ENCODE results near the gene VWCE.

Gene VWCE

DNA sequence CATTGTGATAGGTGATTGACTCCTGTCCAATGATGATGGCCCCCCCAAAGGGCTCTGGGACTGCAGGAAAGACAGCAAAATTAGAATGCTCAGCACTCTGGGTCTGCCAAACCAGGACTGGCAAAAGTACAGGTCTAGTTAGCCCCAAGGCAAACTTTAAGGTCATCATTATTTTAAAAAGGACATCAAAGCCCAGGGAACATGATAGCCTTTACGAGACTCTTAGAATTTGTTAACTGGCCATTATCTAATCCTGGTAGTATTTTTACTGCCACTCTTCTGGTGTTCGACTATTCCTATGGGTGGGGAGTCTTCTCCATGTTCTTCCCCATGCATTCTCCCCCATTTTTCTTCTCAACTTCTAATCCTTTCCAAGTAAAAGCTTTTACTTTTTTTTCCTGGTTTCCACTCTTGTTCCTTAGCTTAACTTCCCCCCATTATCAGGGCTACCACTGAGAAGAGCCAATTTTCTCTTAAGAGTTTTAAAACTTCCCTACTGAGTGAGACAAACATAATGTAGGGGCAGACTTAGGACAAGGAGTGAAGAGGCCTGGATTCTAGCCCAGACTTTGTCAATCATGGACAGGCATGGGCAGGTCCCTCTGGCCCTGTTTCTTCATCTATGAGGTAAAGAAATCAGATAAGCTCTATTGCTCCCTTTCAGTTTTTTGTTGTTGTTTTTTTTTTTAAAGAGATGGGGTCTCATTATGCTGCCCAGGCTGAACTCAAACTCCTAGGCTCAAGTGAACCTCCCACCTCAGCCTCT, 30.7 kb upstream of the VWCE start (continued):
- TF ChIP-seq, protein P1, sequence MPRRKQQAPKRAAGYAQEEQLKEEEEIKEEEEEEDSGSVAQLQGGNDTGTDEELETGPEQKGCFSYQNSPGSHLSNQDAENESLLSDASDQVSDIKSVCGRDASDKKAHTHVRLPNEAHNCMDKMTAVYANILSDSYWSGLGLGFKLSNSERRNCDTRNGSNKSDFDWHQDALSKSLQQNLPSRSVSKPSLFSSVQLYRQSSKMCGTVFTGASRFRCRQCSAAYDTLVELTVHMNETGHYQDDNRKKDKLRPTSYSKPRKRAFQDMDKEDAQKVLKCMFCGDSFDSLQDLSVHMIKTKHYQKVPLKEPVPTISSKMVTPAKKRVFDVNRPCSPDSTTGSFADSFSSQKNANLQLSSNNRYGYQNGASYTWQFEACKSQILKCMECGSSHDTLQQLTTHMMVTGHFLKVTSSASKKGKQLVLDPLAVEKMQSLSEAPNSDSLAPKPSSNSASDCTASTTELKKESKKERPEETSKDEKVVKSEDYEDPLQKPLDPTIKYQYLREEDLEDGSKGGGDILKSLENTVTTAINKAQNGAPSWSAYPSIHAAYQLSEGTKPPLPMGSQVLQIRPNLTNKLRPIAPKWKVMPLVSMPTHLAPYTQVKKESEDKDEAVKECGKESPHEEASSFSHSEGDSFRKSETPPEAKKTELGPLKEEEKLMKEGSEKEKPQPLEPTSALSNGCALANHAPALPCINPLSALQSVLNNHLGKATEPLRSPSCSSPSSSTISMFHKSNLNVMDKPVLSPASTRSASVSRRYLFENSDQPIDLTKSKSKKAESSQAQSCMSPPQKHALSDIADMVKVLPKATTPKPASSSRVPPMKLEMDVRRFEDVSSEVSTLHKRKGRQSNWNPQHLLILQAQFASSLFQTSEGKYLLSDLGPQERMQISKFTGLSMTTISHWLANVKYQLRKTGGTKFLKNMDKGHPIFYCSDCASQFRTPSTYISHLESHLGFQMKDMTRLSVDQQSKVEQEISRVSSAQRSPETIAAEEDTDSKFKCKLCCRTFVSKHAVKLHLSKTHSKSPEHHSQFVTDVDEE (CRISPR knock-in tag; IDR thresholded peaks at IDR 0.05): no peak

DNA sequence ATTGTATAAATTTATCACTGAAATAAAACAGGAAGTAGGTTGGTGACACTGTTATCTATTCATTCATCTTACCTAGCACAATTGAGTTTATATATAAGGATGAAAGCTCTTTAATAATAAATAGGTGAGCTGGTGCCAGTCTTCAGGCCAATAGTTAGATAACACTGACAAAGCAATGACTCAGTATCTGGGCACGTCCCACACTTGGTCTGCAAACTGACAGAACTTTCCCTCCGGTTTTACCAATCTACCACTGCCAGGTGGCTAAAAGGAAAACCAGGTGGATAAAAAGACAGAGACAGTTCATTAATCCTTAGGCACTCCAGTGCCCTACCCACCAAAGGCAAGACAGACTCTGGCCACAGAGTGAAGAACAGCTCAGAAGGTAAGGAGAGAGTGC, 20.1 kb upstream of the VWCE start:
- no peak for ATAC-seq
- no peak for TF ChIP-seq ZC3H10 (CRISPR knock-in tag; IDR thresholded peaks at IDR 0.05)
- TF ChIP-seq TOX (CRISPR knock-in tag; IDR thresholded peaks at IDR 0.05; ENCODE audit: borderline replicate concordance): no peak
- TF ChIP-seq RARB (CRISPR knock-in tag; IDR thresholded peaks at IDR 0.05): no peak
- no peak for TF ChIP-seq ZFP3 (CRISPR knock-in tag; IDR thresholded peaks at IDR 0.05)
- TF ChIP-seq, protein P2, sequence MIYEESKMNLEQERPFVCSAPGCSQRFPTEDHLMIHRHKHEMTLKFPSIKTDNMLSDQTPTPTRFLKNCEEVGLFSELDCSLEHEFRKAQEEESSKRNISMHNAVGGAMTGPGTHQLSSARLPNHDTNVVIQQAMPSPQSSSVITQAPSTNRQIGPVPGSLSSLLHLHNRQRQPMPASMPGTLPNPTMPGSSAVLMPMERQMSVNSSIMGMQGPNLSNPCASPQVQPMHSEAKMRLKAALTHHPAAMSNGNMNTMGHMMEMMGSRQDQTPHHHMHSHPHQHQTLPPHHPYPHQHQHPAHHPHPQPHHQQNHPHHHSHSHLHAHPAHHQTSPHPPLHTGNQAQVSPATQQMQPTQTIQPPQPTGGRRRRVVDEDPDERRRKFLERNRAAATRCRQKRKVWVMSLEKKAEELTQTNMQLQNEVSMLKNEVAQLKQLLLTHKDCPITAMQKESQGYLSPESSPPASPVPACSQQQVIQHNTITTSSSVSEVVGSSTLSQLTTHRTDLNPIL (CRISPR knock-in tag; IDR thresholded peaks at IDR 0.05; ENCODE audit: low read depth): no peak
- TF ChIP-seq ZNF8 (CRISPR knock-in tag; IDR thresholded peaks at IDR 0.05): no peak
- no peak for TF ChIP-seq OSR1 (CRISPR knock-in tag; IDR thresholded peaks at IDR 0.05)
- TF ChIP-seq ZFP30 (CRISPR knock-in tag; IDR thresholded peaks at IDR 0.05): no peak
- TF ChIP-seq, protein P3, sequence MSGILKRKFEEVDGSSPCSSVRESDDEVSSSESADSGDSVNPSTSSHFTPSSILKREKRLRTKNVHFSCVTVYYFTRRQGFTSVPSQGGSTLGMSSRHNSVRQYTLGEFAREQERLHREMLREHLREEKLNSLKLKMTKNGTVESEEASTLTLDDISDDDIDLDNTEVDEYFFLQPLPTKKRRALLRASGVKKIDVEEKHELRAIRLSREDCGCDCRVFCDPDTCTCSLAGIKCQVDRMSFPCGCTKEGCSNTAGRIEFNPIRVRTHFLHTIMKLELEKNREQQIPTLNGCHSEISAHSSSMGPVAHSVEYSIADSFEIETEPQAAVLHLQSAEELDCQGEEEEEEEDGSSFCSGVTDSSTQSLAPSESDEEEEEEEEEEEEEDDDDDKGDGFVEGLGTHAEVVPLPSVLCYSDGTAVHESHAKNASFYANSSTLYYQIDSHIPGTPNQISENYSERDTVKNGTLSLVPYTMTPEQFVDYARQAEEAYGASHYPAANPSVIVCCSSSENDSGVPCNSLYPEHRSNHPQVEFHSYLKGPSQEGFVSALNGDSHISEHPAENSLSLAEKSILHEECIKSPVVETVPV (CRISPR knock-in tag; IDR thresholded peaks at IDR 0.05): no peak
- no peak for TF ChIP-seq ZNF70 (CRISPR knock-in tag; IDR thresholded peaks at IDR 0.05)
- no peak for TF ChIP-seq ISL1 (CRISPR knock-in tag; IDR thresholded peaks at IDR 0.05)
- TF ChIP-seq GLIS3 (CRISPR knock-in tag; IDR thresholded peaks at IDR 0.05): no peak
- TF ChIP-seq ESRRG (CRISPR knock-in tag; IDR thresholded peaks at IDR 0.05): no peak
- no peak for TF ChIP-seq ZNF565 (CRISPR knock-in tag; conservative IDR thresholded peaks at IDR 0.05; ENCODE audit: low read depth)

DNA sequence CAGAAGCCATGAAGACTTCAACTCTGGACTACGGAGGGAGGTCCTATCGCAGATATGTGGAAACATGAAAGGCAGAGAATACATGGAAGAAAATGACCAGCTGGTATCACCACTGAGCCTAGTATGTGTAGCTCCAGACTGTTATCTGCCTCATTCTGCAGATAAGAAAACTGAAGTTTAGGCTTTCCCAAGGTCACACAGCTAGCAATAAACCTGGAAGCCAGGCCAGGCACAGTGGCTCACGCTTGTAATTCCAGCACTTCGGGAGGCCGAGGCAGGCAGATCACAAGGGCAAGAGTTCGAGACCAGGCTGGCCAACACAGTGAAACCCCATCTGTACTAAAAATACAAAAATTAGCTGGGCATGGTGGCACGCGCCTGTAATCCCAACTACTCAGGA, 15.6 kb upstream of the VWCE start:
- TF ChIP-seq BACH2 (CRISPR knock-in tag; IDR thresholded peaks at IDR 0.05; ENCODE audit: borderline replicate concordance) (no peak), ZNF565 (CRISPR knock-in tag; conservative IDR thresholded peaks at IDR 0.05; ENCODE audit: low read depth) (no peak), RARB (CRISPR knock-in tag; IDR thresholded peaks at IDR 0.05) (no peak), TCF4 (CRISPR knock-in tag; IDR thresholded peaks at IDR 0.05; ENCODE audit: borderline replicate concordance) (no peak), ZNF8 (CRISPR knock-in tag; IDR thresholded peaks at IDR 0.05) (no peak), SNAI2 (CRISPR knock-in tag; IDR thresholded peaks at IDR 0.05) (no peak)
- TF ChIP-seq, protein P4, sequence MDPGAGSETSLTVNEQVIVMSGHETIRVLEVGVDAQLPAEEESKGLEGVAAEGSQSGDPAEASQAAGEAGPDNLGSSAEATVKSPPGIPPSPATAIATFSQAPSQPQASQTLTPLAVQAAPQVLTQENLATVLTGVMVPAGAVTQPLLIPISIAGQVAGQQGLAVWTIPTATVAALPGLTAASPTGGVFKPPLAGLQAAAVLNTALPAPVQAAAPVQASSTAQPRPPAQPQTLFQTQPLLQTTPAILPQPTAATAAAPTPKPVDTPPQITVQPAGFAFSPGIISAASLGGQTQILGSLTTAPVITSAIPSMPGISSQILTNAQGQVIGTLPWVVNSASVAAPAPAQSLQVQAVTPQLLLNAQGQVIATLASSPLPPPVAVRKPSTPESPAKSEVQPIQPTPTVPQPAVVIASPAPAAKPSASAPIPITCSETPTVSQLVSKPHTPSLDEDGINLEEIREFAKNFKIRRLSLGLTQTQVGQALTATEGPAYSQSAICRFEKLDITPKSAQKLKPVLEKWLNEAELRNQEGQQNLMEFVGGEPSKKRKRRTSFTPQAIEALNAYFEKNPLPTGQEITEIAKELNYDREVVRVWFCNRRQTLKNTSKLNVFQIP (CRISPR knock-in tag; IDR thresholded peaks at IDR 0.05; ENCODE audit: borderline replicate concordance, low read depth): no peak
- ATAC-seq: no peak

DNA sequence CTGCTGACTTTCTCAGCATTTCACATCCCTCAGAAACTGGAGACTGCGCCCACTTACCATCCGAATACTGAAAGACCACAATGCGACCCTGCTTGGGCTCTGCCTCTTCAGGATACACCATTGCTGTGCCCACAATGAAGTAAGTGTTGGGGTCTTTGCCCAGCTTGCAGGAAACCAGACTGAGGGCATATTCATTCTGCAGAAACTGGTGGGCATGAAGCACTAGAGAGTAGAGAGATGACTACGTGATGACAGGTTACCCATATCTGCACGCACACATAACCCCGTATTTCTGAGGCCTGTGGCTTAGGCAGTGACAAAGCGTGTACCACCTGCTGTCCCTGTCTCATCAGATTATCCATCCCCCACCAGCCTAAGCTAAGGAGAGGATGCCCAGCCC, 14.6 kb upstream of the VWCE start:
- no peak for ATAC-seq
- TF ChIP-seq, protein P3 (CRISPR knock-in tag; IDR thresholded peaks at IDR 0.05): no peak
- TF ChIP-seq ARNTL (CRISPR knock-in tag; IDR thresholded peaks at IDR 0.05; ENCODE audit: borderline replicate concordance, low read depth) (no peak), SNAI2 (CRISPR knock-in tag; IDR thresholded peaks at IDR 0.05) (no peak), RARB (CRISPR knock-in tag; IDR thresholded peaks at IDR 0.05) (no peak), ZNF8 (CRISPR knock-in tag; IDR thresholded peaks at IDR 0.05) (no peak), TCF4 (CRISPR knock-in tag; IDR thresholded peaks at IDR 0.05; ENCODE audit: borderline replicate concordance) (no peak), OSR1 (CRISPR knock-in tag; IDR thresholded peaks at IDR 0.05) (no peak), ZNF565 (CRISPR knock-in tag; conservative IDR thresholded peaks at IDR 0.05; ENCODE audit: low read depth) (no peak), GLIS3 (CRISPR knock-in tag; IDR thresholded peaks at IDR 0.05) (no peak), ZFP30 (CRISPR knock-in tag; IDR thresholded peaks at IDR 0.05) (no peak), BACH2 (CRISPR knock-in tag; IDR thresholded peaks at IDR 0.05; ENCODE audit: borderline replicate concordance) (no peak), PPARA (CRISPR knock-in tag; IDR thresholded peaks at IDR 0.05; ENCODE audit: borderline replicate concordance) (no peak), ZNF70 (CRISPR knock-in tag; IDR thresholded peaks at IDR 0.05) (no peak), TOX (CRISPR knock-in tag; IDR thresholded peaks at IDR 0.05; ENCODE audit: borderline replicate concordance) (no peak)
- TF ChIP-seq, protein P5, sequence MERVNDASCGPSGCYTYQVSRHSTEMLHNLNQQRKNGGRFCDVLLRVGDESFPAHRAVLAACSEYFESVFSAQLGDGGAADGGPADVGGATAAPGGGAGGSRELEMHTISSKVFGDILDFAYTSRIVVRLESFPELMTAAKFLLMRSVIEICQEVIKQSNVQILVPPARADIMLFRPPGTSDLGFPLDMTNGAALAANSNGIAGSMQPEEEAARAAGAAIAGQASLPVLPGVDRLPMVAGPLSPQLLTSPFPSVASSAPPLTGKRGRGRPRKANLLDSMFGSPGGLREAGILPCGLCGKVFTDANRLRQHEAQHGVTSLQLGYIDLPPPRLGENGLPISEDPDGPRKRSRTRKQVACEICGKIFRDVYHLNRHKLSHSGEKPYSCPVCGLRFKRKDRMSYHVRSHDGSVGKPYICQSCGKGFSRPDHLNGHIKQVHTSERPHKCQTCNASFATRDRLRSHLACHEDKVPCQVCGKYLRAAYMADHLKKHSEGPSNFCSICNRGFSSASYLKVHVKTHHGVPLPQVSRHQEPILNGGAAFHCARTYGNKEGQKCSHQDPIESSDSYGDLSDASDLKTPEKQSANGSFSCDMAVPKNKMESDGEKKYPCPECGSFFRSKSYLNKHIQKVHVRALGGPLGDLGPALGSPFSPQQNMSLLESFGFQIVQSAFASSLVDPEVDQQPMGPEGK (CRISPR knock-in tag; IDR thresholded peaks at IDR 0.05; ENCODE audit: borderline replicate concordance): no peak
- TF ChIP-seq, protein P2 (CRISPR knock-in tag; IDR thresholded peaks at IDR 0.05; ENCODE audit: low read depth): no peak
